Measurements from ENCODE around the gene SLC17A1.

Gene SLC17A1, protein sequence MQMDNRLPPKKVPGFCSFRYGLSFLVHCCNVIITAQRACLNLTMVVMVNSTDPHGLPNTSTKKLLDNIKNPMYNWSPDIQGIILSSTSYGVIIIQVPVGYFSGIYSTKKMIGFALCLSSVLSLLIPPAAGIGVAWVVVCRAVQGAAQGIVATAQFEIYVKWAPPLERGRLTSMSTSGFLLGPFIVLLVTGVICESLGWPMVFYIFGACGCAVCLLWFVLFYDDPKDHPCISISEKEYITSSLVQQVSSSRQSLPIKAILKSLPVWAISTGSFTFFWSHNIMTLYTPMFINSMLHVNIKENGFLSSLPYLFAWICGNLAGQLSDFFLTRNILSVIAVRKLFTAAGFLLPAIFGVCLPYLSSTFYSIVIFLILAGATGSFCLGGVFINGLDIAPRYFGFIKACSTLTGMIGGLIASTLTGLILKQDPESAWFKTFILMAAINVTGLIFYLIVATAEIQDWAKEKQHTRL

GRCh38 chr6:25831532-25832306 is at the start of gene SLC17A1:
TSS of gene SLC17A1 (minus strand) at chr6:25832052. CDS start at chr6:25830557, 1,495 bp downstream.
- no peak for DNase-seq

GRCh38 chr6:25880601-25881000 is 48.7 kb upstream of the SLC17A1 start:
- no peak for DNase-seq

- no peak for DNase-seq
Measured at GRCh38 chr6:25878721-25879322, 47.0 kb upstream of the SLC17A1 start.

GRCh38 chr6:25875926-25876602 is 44.2 kb upstream of the SLC17A1 start:
- DNase-seq = no peak

GRCh38 chr6:25875563-25875905 is 43.7 kb upstream of the SLC17A1 start:
- DNase-seq = no peak

GRCh38 chr6:25874822-25875562 is 43.1 kb upstream of the SLC17A1 start:
- DNase-seq = no peak

DNA sequence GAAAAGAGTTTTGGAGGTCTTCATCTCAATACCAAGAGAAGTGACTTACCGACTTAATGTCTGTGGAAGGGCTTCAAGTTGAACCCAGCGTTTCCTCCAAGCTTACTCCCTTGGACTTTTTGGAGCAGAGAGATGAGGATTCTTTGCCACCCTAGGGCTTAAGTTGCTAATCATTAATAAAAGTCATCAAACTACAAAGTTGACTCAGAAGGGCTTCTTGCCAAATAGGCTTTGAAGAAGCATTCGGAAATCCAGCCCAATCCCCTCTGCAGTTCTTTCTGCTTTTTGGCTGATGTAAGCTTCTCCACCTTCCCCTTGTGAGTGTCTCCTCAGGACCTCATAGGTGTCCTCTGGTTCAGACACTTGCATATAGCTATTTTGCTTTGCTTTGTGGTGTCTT is 42.3 kb upstream of the SLC17A1 start, which contains the start of gene SLC17A3:
Gene SLC17A3, minus strand, starts transcription at position 126 of the 400 bp plus-strand sequence. CDS start 5,856 bp downstream, outside the sequence.
- no peak for DNase-seq

DNA sequence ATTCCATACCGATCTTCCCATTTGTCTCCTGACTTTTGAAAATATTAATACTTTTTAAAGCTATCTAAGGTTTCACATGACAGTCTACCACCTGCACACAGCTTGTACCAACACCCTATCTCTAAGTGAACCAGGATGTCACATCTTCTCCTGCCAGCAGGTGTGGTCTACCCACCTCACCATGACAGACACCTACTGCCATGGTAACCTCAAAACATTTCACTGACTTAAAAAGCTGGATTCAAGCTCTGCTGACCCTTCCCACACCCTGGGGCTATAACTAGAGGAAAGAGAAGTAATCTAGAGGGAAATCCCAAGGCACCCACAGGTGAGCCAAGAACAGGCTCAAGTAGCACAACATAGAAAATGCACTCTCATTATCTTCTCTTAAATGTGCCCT is 41.0 kb upstream of the SLC17A1 start:
- DNase-seq = no peak

DNA sequence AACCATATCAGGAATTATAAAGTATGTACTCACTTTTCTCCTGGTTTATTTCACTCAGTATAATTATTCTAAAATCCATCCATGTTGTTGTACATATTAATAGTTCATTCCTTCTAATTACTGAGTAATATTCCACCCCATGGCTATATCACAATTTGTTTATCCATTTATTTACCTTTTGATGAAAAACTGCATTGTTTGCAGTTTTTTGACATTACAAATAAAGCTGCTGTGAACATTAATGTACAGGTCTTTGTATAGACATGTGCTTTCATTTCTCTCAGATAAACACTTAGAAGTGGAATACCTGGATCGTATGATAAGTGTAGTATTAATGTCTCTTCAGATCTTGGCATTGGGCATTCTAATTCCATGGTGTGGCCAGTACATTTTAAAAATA is 38.0 kb upstream of the SLC17A1 start:
- DNase-seq = no peak

- DNase-seq = no peak
Measured at GRCh38 chr6:25868436-25869183, 36.8 kb upstream of the SLC17A1 start.

DNA sequence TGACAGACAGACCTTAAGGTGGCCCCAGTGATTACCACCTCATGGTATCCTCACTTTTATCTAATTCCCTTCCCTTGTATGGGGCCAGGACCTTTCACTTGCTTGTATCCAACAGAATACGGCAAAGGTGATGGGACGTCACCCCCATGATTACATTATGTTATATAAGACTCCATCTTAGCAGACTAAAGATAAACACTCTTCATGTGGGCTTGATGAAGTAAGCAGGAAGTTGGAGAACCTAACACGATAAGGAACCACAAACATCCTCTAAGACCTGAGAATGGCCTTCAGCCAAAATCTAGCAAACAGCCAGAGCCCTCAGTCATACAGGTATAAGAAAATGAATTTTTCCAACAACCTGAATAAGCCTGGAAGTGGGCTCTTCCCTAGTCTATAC is 34.2 kb upstream of the SLC17A1 start:
- DNase-seq = no peak

DNA sequence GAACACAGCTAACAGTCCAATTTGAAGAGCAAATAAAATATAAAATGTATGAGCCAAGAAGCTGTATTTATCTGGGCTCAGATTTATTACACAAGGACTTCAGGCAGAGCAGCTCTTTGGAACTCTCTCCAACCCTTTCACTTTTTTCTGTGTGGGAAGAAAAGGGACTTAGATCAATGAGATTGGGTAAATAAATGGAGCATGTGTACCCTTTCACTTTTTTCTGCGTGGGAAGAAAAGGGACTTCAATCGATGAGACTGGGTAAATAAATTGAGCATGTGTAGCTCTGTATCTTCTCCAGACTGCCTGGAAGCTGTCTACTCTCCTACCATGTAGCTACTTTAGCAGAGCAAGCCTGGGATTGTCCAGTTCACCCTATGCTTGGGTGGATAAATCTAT is 31.5 kb upstream of the SLC17A1 start:
- DNase-seq = no peak

DNA sequence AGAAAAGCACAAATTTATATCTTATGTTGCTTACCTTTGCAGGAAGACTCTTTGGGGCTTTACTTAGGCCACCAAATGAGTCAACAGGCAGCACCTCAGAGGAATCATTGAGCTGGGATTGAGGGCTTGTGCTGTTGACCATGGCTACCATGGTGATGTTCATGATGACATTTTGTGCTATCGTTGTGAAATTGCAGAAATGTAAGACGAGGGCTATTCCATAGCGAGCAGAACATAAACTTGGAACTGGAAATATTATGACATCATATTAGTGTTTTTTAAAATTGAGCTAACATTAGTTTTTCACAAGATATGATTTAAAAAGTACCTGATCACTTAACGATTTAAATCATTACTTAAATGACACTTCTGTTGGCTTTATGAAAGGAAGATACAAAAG is 30.3 kb upstream of the SLC17A1 start:
- DNase-seq = no peak

DNA sequence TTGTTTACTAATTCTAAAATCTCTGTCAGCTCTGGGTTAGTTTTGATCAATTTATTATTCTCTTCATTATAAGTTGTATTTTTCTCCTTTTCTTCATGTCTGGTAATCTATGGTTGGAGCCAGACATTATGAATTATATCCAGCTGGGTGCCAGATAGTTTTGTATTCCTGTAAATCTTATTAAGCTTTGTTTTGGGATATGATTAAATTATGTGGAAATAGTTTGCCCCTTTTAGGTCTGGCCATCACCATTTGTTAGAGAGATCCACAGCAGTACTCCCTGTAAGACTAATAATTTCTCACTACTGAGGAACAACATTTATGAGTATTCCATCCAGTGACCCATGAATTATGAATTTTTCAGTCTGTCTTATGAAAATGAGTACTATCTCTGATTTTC is 20.9 kb upstream of the SLC17A1 start:
- no peak for DNase-seq

DNA sequence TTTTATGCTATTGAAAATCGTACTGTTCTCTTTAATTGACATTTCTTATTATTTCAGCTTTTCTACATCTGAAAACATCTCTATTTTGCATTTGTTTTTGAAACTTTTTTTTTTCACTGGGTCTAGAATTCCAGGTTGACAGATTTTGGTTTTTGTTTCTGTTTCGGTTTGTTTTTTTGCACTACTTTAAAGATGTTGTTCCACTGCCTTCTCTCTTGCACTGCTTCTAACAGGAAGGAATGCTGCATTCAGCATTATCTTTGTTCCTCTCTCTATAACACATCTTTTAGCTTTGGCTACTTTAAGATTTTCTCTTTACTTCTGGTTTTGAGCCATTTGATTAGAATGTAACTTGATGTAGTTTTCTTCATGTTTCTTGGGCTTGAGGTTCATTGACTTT is 20.1 kb upstream of the SLC17A1 start:
- no peak for DNase-seq

DNA sequence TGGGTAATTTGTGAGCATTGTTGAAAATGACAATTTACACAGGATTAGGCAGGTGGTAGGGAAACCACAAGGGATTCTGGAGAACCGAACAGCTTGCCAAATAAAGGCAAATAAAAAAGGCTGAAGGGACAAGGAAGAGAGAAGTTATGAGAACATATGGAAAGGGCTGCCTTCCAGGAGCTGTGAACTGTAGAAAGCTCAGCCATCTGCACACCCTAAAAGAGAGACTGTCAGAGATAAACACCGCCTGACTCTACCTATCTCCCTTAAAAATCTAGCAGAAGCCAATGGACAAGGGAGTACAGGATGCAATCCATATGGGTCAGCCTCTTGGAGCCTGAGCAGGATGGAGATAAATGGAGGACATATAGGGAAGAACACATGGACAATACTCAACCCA is 12.7 kb upstream of the SLC17A1 start:
- no peak for DNase-seq

GRCh38 chr6:25842526-25842925 is 10.7 kb upstream of the SLC17A1 start:
- no peak for DNase-seq

- no peak for DNase-seq
Measured at GRCh38 chr6:25835442-25836283, 3.8 kb upstream of the SLC17A1 start.

DNA sequence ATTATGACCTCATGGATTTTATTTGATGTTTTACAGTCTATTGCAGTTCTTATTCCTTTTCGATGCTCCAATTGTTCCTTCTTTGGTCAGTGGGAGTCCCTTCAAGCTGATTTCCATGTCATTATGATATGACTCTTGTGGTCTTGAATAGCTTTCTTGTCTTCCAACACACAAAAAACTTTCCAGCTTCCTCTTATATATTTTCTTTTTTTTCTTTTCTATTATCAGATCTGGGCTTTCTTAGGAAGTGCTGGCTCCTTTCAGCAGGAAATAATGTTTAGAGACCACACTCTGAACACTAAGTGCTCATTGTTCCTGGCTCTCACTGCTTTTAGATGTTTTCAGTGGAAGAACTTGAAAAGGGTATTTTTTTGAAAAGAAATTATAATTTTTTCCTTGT is 3.1 kb upstream of the SLC17A1 start:
- DNase-seq = no peak

- DNase-seq = no peak
Measured at GRCh38 chr6:25833136-25833535, 1.3 kb upstream of the SLC17A1 start.

- no peak for DNase-seq
Measured at GRCh38 chr6:25832670-25833069, 818 bp upstream of the SLC17A1 start.

Measured in COR-L47 (cell line).